Esophagus squamous epithelium (tissue), 5 donors: Measurements from ENCODE around the gene ARMC5. TPM values are rescaled to one million over a fixed set of nuclear protein-coding genes. Genes with fewer than 3 reads are reported as not detected.
A peak's percentile ranks its signal among the peaks of the same experiment; 100 is the strongest.

Source experiments
- DNase-seq: peaks from one replicate; lab custom pipeline; 2025; lab: John Stamatoyannopoulos, UW
- H3K27ac ChIP-seq, 4 donors: fragments of 200-600 bp; sonication (generic); one replicate each; pipeline ENCODE4 v1.5.1; 2016 to 2019; ENCODE audit warnings: mild to moderate bottlenecking in 1 of 4
- H3K27me3 ChIP-seq, 4 donors: fragments of 200-600 bp; sonication (generic); 1 replicate in 3 of 4; 2 replicates in 1 of 4; pipeline versions ENCODE4 v1.5.1 to v1.6.0; 2017 to 2021; ENCODE audit warnings: antibody characterized with exemption in 1 of 4
- H3K36me3 ChIP-seq, 3 donors: fragments of 200-600 bp; sonication (generic); one replicate each; pipeline ENCODE4 v1.5.1; 2016 to 2019
- H3K4me1 ChIP-seq, 3 donors: fragments of 200-600 bp; sonication (generic); one replicate each; pipeline ENCODE4 v1.5.1; 2017 to 2019
- H3K4me3 ChIP-seq, 4 donors: fragments of 200-600 bp; sonication (generic); 1 replicate in 3 of 4; 2 replicates in 1 of 4; pipeline ENCODE4 v1.5.1; 2016 to 2019; ENCODE audit warnings: mild to moderate bottlenecking in 2 of 4, moderate library complexity in 1 of 4
- H3K9me3 ChIP-seq, 3 donors: fragments of 200-600 bp; sonication (generic); one replicate each; pipeline ENCODE4 v1.5.1; 2016 to 2019
- POLR2A ChIP-seq, 4 donors: fragments of 450-650 bp; IDR thresholded peaks; one replicate each; pipeline ENCODE4 v1.6.1; 2017; ENCODE audit warnings: antibody characterized with exemption in 4 of 4, mild to moderate bottlenecking in 4 of 4, moderate library complexity in 3 of 4
- WGBS, 2 donors: methylation state at CpG; one replicate each; pipeline ENCODE4 v1.1.5; 2018; 5-methylcytosine and 5-hydroxymethylcytosine counted together
- intact Hi-C: fragments of 100-400 bp; cut with DNase I; formaldehyde crosslinking; loops from one replicate; pipeline ENCODE4 v1.15.0; 2022
- total RNA-seq, 4 donors: library from RNA; depleted of rRNA; stranded (reverse); fragments of >200 nt; gene quantifications; one replicate each; pipeline ENCODE4 v1.1.0, GENCODE V29; 2016
- TF ChIP-seq, protein P1 (sequence below), 6 experiments: fragments of 450-650 bp in 4 of 6; fragments of 200-600 bp in 2 of 6; sonication (generic) in 2 of 6; IDR thresholded peaks; one replicate each; pipeline ENCODE4 v1.5.1; 2016 to 2019; ENCODE audit warnings: antibody characterized with exemption in 6 of 6, mild to moderate bottlenecking in 4 of 6, moderate library complexity in 4 of 6
- donor health status: DM: yes; HTN: yes; CAD: no.

The ARMC5 gene
- total RNA-seq, 4 donors from 2014 or later, result 5.9 to 14.8 (median 9.7) TPM

DNA sequence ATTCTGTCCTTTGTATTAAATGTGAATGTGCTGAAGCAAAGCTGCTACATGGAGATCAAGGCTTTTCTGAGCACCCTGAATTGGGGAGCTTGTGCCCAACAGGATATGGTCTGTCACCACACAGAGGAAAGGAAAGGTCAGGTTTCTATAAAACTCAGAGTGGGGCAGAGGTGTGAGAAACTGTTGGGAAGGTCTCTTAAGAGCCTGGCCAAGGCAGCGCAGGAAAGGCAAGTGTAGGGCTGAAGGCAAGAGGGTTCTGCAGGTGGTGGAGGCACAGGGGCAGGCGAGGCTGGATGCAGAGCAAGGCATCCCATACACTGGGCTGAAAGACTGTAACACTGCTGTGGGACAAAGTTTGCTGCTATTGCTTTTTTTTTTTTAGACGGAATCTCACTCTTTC is 39.3 kb upstream of the ARMC5 start:
- intact Hi-C loops, result no loop called here
- Histone ChIP-seq H3K27ac (no peak overlapping the region), H3K4me1 (no peaks in the 10 kb centered on the region), H3K36me3 (no peaks in the 10 kb centered on the region), H3K9me3 (no peaks in the 10 kb centered on the region), H3K4me3 (no peak overlapping the region), H3K27me3 (peaks cover 0 to 78% (median 0%) of the 10 kb centered on the region in 4 donors)
- 73 to 84% methylated on average over 3 of the region's 3 CpGs for WGBS, 2 donors
- no peak for DNase-seq
- no peak for TF ChIP-seq POLR2A (IDR thresholded peaks at IDR 0.05)
- TF ChIP-seq, protein P1, sequence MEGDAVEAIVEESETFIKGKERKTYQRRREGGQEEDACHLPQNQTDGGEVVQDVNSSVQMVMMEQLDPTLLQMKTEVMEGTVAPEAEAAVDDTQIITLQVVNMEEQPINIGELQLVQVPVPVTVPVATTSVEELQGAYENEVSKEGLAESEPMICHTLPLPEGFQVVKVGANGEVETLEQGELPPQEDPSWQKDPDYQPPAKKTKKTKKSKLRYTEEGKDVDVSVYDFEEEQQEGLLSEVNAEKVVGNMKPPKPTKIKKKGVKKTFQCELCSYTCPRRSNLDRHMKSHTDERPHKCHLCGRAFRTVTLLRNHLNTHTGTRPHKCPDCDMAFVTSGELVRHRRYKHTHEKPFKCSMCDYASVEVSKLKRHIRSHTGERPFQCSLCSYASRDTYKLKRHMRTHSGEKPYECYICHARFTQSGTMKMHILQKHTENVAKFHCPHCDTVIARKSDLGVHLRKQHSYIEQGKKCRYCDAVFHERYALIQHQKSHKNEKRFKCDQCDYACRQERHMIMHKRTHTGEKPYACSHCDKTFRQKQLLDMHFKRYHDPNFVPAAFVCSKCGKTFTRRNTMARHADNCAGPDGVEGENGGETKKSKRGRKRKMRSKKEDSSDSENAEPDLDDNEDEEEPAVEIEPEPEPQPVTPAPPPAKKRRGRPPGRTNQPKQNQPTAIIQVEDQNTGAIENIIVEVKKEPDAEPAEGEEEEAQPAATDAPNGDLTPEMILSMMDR (IDR thresholded peaks at IDR 0.05), result no peak

DNA sequence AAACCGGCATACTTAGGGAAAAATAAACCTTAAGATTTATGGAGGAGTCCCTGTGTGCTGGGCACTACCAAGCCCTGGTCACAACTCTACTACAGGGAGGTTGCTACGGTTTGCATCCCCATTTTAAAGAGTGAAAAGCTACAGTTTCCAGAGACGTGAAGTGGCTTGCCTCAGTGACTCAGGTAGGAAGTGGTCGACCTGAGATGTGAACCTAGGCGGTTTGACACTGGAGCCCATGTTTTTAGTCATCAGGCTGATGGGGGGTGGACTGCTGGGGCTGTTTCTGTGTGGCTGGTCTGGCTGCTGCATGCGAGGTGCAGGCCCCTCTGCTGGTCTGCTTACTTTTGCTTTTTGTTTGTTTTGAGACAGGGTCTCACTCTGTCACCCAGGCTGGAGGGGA is 37.7 kb upstream of the ARMC5 start:
- intact Hi-C loops, result no loop called here
- Histone ChIP-seq H3K27ac (no peak overlapping the region), H3K36me3 (no peaks in the 10 kb centered on the region), H3K4me1 (no peaks in the 10 kb centered on the region), H3K9me3 (no peaks in the 10 kb centered on the region), H3K27me3 (peaks cover 0 to 70% (median 0%) of the 10 kb centered on the region in 4 donors), H3K4me3 (no peak overlapping the region)
- no peak for TF ChIP-seq POLR2A (IDR thresholded peaks at IDR 0.05)
- TF ChIP-seq, protein P1 (IDR thresholded peaks at IDR 0.05), result no peak
- DNase-seq, result no peak
- WGBS, 2 donors, result 32 to 41% methylated on average over 6 of the region's 6 CpGs

DNA sequence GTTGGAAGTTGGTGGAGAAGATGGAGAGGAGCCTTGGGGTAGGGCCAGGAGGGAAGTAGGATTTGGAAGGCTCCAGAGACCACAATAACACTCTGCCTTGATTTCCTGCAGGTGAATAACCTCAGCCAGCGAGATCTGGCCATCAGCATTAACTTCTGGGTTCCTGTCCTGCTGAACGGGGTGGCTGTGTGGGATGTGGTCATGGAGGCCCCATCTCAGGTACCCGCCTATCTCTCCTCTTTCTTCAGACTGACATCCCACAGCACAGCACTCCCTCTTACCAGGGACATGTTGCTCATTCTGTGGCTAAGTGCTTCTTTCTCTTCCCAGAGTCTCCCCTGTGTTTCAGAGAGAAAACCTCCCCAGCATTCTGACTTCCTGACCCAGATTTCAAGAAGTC is 36.1 kb upstream of the ARMC5 start:
- Histone ChIP-seq H3K4me3 (no peak overlapping the region), H3K27me3 (peaks cover 0 to 57% (median 0%) of the 10 kb centered on the region in 4 donors), H3K9me3 (peaks cover 0 to 4% (median 0%) of the 10 kb centered on the region in 3 donors), H3K4me1 (peaks cover 0 to 13% (median 0%) of the 10 kb centered on the region in 3 donors), H3K36me3 (no peaks in the 10 kb centered on the region), H3K27ac (no peak overlapping the region)
- DNase-seq, result no peak
- WGBS, 2 donors, result 53 to 66% methylated on average over 3 of the region's 3 CpGs
- TF ChIP-seq, protein P1 (IDR thresholded peaks at IDR 0.05), result no peak
- TF ChIP-seq POLR2A (IDR thresholded peaks at IDR 0.05), result no peak
- intact Hi-C loops, result no loop called here

DNA sequence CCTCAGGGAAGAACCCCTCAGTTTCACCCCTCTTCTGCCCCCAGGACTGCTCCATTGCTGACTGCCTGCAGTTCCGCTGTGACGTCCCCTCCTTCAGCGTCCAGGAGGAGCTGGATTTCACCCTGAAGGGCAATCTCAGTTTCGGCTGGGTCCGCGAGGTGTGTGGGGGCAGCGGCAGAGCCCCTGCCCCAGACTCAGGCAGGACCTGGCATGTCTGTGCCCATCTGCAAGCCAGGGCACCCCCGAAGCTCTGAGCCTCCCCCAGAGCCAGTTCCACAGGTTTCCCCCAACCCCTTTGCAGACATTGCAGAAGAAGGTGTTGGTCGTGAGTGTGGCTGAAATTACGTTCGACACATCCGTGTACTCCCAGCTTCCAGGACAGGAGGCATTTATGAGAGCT is 35.5 kb upstream of the ARMC5 start:
- no peak for DNase-seq
- peaks cover 0 to 53% (median 0%) of the 10 kb centered on the region in 4 donors for H3K27me3 ChIP-seq
- TF ChIP-seq POLR2A (IDR thresholded peaks at IDR 0.05), result no peak
- TF ChIP-seq, protein P1 (IDR thresholded peaks at IDR 0.05), result no peak
- peaks cover 0 to 17% (median 0%) of the 10 kb centered on the region in 3 donors for H3K4me1 ChIP-seq
- H3K9me3 ChIP-seq, result peaks cover 0 to 4% (median 0%) of the 10 kb centered on the region in 3 donors
- 54% methylated on average over 8 of the region's 12 CpGs; no CpG with 5 or more reads in 1 of the 2 donors for WGBS, 2 donors
- H3K36me3 ChIP-seq, result no peaks in the 10 kb centered on the region
- intact Hi-C loops, result no loop called here
- H3K4me3 ChIP-seq, result no peak overlapping the region
- H3K27ac ChIP-seq, result no peak overlapping the region

DNA sequence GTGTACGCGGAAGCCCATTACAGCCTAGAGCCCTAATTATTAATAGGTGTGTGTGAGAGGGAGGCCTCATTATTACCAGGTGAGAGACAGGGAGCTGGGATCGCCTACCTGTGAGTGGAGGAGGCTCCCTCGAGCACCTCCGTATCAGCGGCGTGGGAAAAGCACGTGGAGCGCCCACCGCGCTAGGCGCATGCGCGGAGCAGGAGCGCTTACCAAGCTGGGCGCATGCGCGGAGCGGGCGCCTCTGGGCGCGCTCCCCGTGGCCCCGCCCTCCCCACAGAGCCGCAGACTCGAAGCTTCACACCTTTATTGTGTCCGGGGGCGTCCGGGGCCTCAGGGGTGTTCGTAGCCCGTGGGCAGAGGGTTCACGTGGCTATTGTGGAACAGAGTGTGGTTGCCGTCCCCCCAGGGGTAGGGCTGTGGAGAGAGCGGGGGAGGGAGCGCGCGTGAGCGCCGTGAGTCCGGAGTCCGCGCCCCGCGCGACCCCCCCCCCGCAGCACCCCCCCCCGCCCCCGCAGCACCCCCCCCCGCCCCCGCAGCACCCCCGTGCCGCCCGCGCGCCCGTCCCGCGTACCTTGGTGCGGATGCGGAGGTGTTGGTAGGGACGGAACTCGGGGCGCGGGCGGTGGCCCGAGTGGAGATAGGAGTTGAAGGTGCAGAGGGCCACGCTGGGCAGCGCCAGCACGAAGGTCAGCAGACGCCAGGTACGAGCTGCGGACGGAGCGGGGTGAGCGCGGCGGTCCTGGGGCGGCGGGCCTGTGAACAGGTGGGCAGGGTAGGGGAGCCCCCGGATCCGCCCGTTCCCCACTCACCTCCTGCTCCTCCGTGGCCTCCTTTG is 31.6 kb upstream of the ARMC5 start:
- intact Hi-C loops, result no loop called here
- Histone ChIP-seq H3K9me3 (peaks cover 0 to 4% (median 0%) of the 10 kb centered on the region in 3 donors), H3K36me3 (no peaks in the 10 kb centered on the region), H3K27ac (no peak overlapping the region), H3K4me3 (peak overlapping the region in 3 of 4 donors; percentile 26 to 60 (median 45)), H3K27me3 (peaks cover 0 to 22% (median 0%) of the 10 kb centered on the region in 4 donors), H3K4me1 (peaks cover 0 to 24% (median 0%) of the 10 kb centered on the region in 3 donors)
- DNase-seq, result no peak
- TF ChIP-seq POLR2A (IDR thresholded peaks at IDR 0.05), result no peak
- TF ChIP-seq, protein P1 (IDR thresholded peaks at IDR 0.05), result no peak
- 29 to 31% methylated on average over 13 to 31 of the region's 83 CpGs for WGBS, 2 donors
